H1 (cell line): ENCODE data around the gene ACER1. TPM values are rescaled to one million over a fixed set of nuclear protein-coding genes. Genes with fewer than 3 reads are reported as not detected.

Experiments used
- CTCF ChIA-PET: fragments of 300-600 bp; sonication (Branson Sonifier 250); formaldehyde crosslinking; loops from one replicate; lab custom pipeline; 2021; ENCODE audit not compliant: partially characterized antibody; lab: Charles Lee
- POLR2A ChIA-PET: fragments of 300-600 bp; sonication (Branson Sonifier 250); formaldehyde crosslinking; loops from one replicate; lab custom pipeline; 2021; ENCODE audit warnings: inconsistent platforms; ENCODE audit not compliant: partially characterized antibody; lab: Charles Lee
- DNase-seq, 2 experiments: peaks; one replicate each; pipeline versions ENCODE4 v3.0.0 to v3.0.0-alpha.2; 2010 to 2022; ENCODE audit warnings: low spot score in 2 of 2, low read depth in 1 of 2, mixed read lengths in 1 of 2
- FAIRE-seq: peaks from 2 replicates; lab custom pipeline; 2011; peaks lifted over from hg19 to GRCh38; lab: Jason Lieb, UNC
- H2AFZ ChIP-seq: 2 replicates; pipeline ENCODE4 v1.8.1; 2012; ENCODE audit warnings: low read length, inconsistent platforms
- H2AK5ac ChIP-seq: 2 replicates; pipeline ENCODE4 v1.6.1; 2013; ENCODE audit warnings: low read depth, low read length
- H2BK120ac ChIP-seq: replicated peaks from 2 replicates; pipeline ENCODE3; 2013; ENCODE audit warnings: low read depth, low read length, inconsistent platforms
- H2BK12ac ChIP-seq: 2 replicates; pipeline ENCODE4 v1.6.1; 2013; ENCODE audit warnings: low read depth, low read length
- H2BK15ac ChIP-seq: 2 replicates; pipeline ENCODE4 v1.6.1; 2013; ENCODE audit warnings: low read length
- H2BK20ac ChIP-seq: 2 replicates; pipeline ENCODE4 v1.6.1; 2013; ENCODE audit warnings: low read length
- H2BK5ac ChIP-seq: 2 replicates; pipeline ENCODE4 v1.6.1; 2013; ENCODE audit warnings: low read depth, low read length
- H3K14ac ChIP-seq: 2 replicates; pipeline ENCODE4 v1.6.1; 2013; ENCODE audit warnings: inconsistent platforms; ENCODE audit not compliant: insufficient read length
- H3K18ac ChIP-seq: 2 replicates; pipeline ENCODE4 v1.6.1; 2013; ENCODE audit warnings: low read length; ENCODE audit errors: extremely low read depth
- H3K23ac ChIP-seq: 2 replicates; pipeline ENCODE4 v1.6.1; 2013; ENCODE audit warnings: inconsistent platforms; ENCODE audit not compliant: insufficient read length
- H3K23me2 ChIP-seq: 2 replicates; pipeline ENCODE4 v1.6.1; 2013; ENCODE audit warnings: low read depth, low read length
- H3K27ac ChIP-seq: 2 replicates; pipeline ENCODE4 v1.6.1; 2011; ENCODE audit warnings: low read depth, low read length, inconsistent platforms
- H3K27me3 ChIP-seq, 4 experiments: replicated peaks in 1 of 4; 1 replicate in 1 of 4; 2 replicates in 3 of 4; pipeline versions ENCODE4 v1.6.1 to v1.8.1; 2011 to 2013; ENCODE audit warnings: low read length in 3 of 4, mild to moderate bottlenecking in 3 of 4, inconsistent platforms in 2 of 4, mixed read lengths in 2 of 4, moderate library complexity in 1 of 4; ENCODE audit not compliant: control insufficient read depth in 3 of 4, insufficient read depth in 3 of 4; ENCODE audit errors: extremely low read depth in 1 of 4
- H3K36me3 ChIP-seq, 4 experiments: 2 replicates each; pipeline versions ENCODE4 v1.6.1 to v1.8.1; 2011 to 2013; ENCODE audit warnings: mild to moderate bottlenecking in 4 of 4, low read length in 3 of 4, moderate library complexity in 2 of 4, control low read depth in 1 of 4, inconsistent platforms in 1 of 4; ENCODE audit not compliant: insufficient read depth in 4 of 4, control insufficient read depth in 2 of 4
- H3K4ac ChIP-seq: replicated peaks from 2 replicates; pipeline ENCODE3; 2013; ENCODE audit warnings: low read length, low read depth, mixed read lengths, inconsistent platforms; ENCODE audit not compliant: insufficient read length
- H3K4me1 ChIP-seq, 4 experiments: replicated peaks in 1 of 4; 1 replicate in 1 of 4; 2 replicates in 3 of 4; pipeline versions ENCODE4 v1.6.1 to v1.8.1; 2011 to 2013; ENCODE audit warnings: low read length in 3 of 4, inconsistent platforms in 2 of 4, mixed read lengths in 1 of 4; ENCODE audit not compliant: insufficient read depth in 4 of 4, control insufficient read depth in 3 of 4
- H3K4me2 ChIP-seq, 2 experiments: 2 replicates each; pipeline versions ENCODE4 v1.6.1 to v1.8.1; 2011 to 2013; ENCODE audit warnings: low read depth in 2 of 2, low read length in 2 of 2, control low read depth in 1 of 2, inconsistent platforms in 1 of 2, mild to moderate bottlenecking in 1 of 2; ENCODE audit not compliant: insufficient read depth in 1 of 2
- H3K4me3 ChIP-seq, 4 experiments: fragments of 200-600, 300-600 bp in 1 of 4; sonication (generic), shearing (Covaris generic), sonication (Bioruptor Twin) in 1 of 4; 2 replicates each; pipeline versions ENCODE4 v1.5.1 to v1.8.1; 2011 to 2016; ENCODE audit warnings: low read length in 4 of 4, low read depth in 3 of 4, control low read depth in 2 of 4, inconsistent platforms in 2 of 4, mild to moderate bottlenecking in 2 of 4, mixed read lengths in 1 of 4, moderate library complexity in 1 of 4; ENCODE audit not compliant: insufficient read depth in 2 of 4; ENCODE audit errors: extremely low read depth in 1 of 4
- H3K56ac ChIP-seq: replicated peaks from 2 replicates; pipeline ENCODE3; 2013; ENCODE audit warnings: low read depth, mild to moderate bottlenecking, mixed read lengths, low read length, inconsistent platforms; ENCODE audit not compliant: insufficient read length
- H3K79me1 ChIP-seq: 2 replicates; pipeline ENCODE4 v1.6.1; 2013; ENCODE audit warnings: low read depth, low read length, control low read depth
- H3K79me2 ChIP-seq, 2 experiments: 2 replicates each; pipeline versions ENCODE4 v1.6.1 to v1.8.1; 2012 to 2013; ENCODE audit warnings: low read length in 2 of 2, mild to moderate bottlenecking in 2 of 2, inconsistent platforms in 1 of 2; ENCODE audit not compliant: insufficient read depth in 2 of 2, control insufficient read depth in 1 of 2
- H3K9ac ChIP-seq, 4 experiments: replicated peaks in 1 of 4; 1 replicate in 1 of 4; 2 replicates in 3 of 4; pipeline versions ENCODE4 v1.6.1 to v1.8.1; 2011 to 2013; ENCODE audit warnings: low read depth in 3 of 4, low read length in 3 of 4, control low read depth in 2 of 4, mild to moderate bottlenecking in 2 of 4, moderate library complexity in 2 of 4, inconsistent platforms in 1 of 4; ENCODE audit errors: extremely low read depth in 1 of 4
- H3K9me3 ChIP-seq, 2 experiments: 2 replicates each; pipeline versions ENCODE4 v1.6.1 to v1.8.1; 2012 to 2013; ENCODE audit warnings: mild to moderate bottlenecking in 2 of 2, moderate library complexity in 2 of 2, control low read depth in 1 of 2, inconsistent platforms in 1 of 2, low read depth in 1 of 2, low read length in 1 of 2, mixed read lengths in 1 of 2; ENCODE audit not compliant: insufficient read depth in 2 of 2
- H4K20me1 ChIP-seq, 2 experiments: replicated peaks in 1 of 2; 2 replicates each; pipeline versions ENCODE3 to v1.8.1; 2011 to 2013; ENCODE audit warnings: inconsistent platforms in 2 of 2, low read length in 2 of 2, mild to moderate bottlenecking in 1 of 2; ENCODE audit not compliant: insufficient read depth in 2 of 2, control insufficient read depth in 1 of 2
- H4K5ac ChIP-seq: 2 replicates; pipeline ENCODE4 v1.6.1; 2013; ENCODE audit warnings: low read length, low read depth, mixed read lengths, inconsistent platforms; ENCODE audit not compliant: insufficient read length
- H4K8ac ChIP-seq: 2 replicates; pipeline ENCODE4 v1.8.0; 2013; ENCODE audit warnings: mild to moderate bottlenecking, moderate library complexity, low read length, inconsistent platforms; ENCODE audit not compliant: insufficient read depth; ENCODE audit errors: extremely low read depth
- H4K91ac ChIP-seq: replicated peaks from 2 replicates; pipeline ENCODE3; 2013; ENCODE audit warnings: low read length, mixed read lengths, inconsistent platforms; ENCODE audit not compliant: insufficient read length
- BCL11A ChIP-seq, 2 experiments: IDR thresholded peaks; one replicate each; pipeline ENCODE4 v1.6.1; 2011; ENCODE audit warnings: low read depth in 2 of 2, low read length in 2 of 2, mild to moderate bottlenecking in 2 of 2
- CEBPB ChIP-seq: IDR thresholded peaks from 2 replicates; pipeline ENCODE4 v1.6.1; 2012; ENCODE audit warnings: low read depth, low read length
- CHD2 ChIP-seq: IDR thresholded peaks from 2 replicates; pipeline ENCODE4 v1.6.1; 2012; ENCODE audit warnings: low read length, improper control_type of control experiment
- CREB1 ChIP-seq: IDR thresholded peaks from 2 replicates; pipeline ENCODE4 v1.6.1; 2012; ENCODE audit warnings: inconsistent platforms
- CTBP2 ChIP-seq: IDR thresholded peaks from 2 replicates; pipeline ENCODE4 v1.7.0; 2011; ENCODE audit warnings: borderline replicate concordance, mild to moderate bottlenecking, moderate library complexity, mixed read lengths, low read length; ENCODE audit not compliant: insufficient read depth, insufficient read length
- EGR1 ChIP-seq: IDR thresholded peaks from 2 replicates; pipeline ENCODE4 v1.6.1; 2011; ENCODE audit warnings: low read depth, low read length, borderline replicate concordance
- GABPA ChIP-seq: IDR thresholded peaks from 2 replicates; pipeline ENCODE4 v1.6.1; 2011; ENCODE audit warnings: mild to moderate bottlenecking, low read length, moderate library complexity, borderline replicate concordance; ENCODE audit not compliant: insufficient read depth
- HDAC2 ChIP-seq, 2 experiments: fragments of 300-600 bp in 1 of 2; sonication (generic) in 1 of 2; IDR thresholded peaks; 2 replicates each; pipeline ENCODE4 v1.6.1; 2011 to 2012; ENCODE audit warnings: low read depth in 2 of 2, low read length in 2 of 2, mild to moderate bottlenecking in 2 of 2, moderate library complexity in 2 of 2, borderline replicate concordance in 1 of 2, inconsistent platforms in 1 of 2
- POLR2A ChIP-seq, 2 experiments: IDR thresholded peaks; 1 replicate in 1 of 2; 2 replicates in 1 of 2; pipeline ENCODE4 v1.6.1; 2011; ENCODE audit warnings: low read depth in 2 of 2, low read length in 2 of 2, mild to moderate bottlenecking in 2 of 2; ENCODE audit errors: control extremely low read depth in 1 of 2
- POU5F1 ChIP-seq: IDR thresholded peaks from 2 replicates; pipeline ENCODE4 v1.6.1; 2011; ENCODE audit warnings: low read depth, mild to moderate bottlenecking, low read length, moderate library complexity
- SIRT6 ChIP-seq: IDR thresholded peaks from one replicate; pipeline ENCODE4 v1.7.1; 2012; ENCODE audit warnings: low read length, inconsistent platforms
- YY1 ChIP-seq: IDR thresholded peaks from 2 replicates; pipeline ENCODE4 v1.6.1; 2011; ENCODE audit warnings: low read depth, mild to moderate bottlenecking, low read length
- WGBS, 2 experiments: shearing (Covaris generic) in 1 of 2; methylation state at CpG; one replicate each; pipeline versions ENCODE4 v1.1.6 to v1.1.7; 2013 to 2015; ENCODE audit warnings: low lambda C conversion rate in 2 of 2, mixed read lengths in 2 of 2, inconsistent platforms in 1 of 2, low coverage in 1 of 2, missing lambda C conversion rate in 1 of 2; ENCODE audit not compliant: insufficient replicate concordance in 2 of 2, insufficient coverage in 1 of 2, insufficient read length in 1 of 2; ENCODE audit errors: extremely low coverage in 1 of 2, missing lambda C conversion rate in 1 of 2; 5-methylcytosine and 5-hydroxymethylcytosine counted together
- polyA plus RNA-seq, 7 experiments: library from polyadenylated mRNA; depleted of rRNA in 3 of 7; stranded (reverse) in 5 of 7; unstranded in 2 of 7; fragments of >200 nt in 5 of 7; fragments of 200-250 nt in 2 of 7; gene quantifications; 1 replicate in 5 of 7; 2 replicates in 1 of 7; 4 replicates in 1 of 7; pipeline versions ENCODE4 v1.2.1 to v1.2.3, GENCODE V29; 2011 to 2013; ENCODE audit warnings: missing spikeins in 2 of 7, mixed read lengths in 2 of 7
- total RNA-seq: library from RNA; stranded (reverse); fragmentation: NEBNext Ultra II Directional; extraction: Animal tissue kit (Norgen Biotek cat#: 25700); gene quantifications from 2 replicates; pipeline ENCODE4 v1.2.1, GENCODE V29; 2021
- TF ChIP-seq, protein P1 (sequence below): IDR thresholded peaks from 2 replicates; pipeline ENCODE4 v1.6.1; 2012; ENCODE audit warnings: inconsistent platforms

Gene ACER1
- total and polyA plus RNA-seq, 2 of the 8 experiments (the other 6 are each of a cell fraction or from before 2014, with no cell fraction given), result 0.05 TPM; not detected in 1

DNA sequence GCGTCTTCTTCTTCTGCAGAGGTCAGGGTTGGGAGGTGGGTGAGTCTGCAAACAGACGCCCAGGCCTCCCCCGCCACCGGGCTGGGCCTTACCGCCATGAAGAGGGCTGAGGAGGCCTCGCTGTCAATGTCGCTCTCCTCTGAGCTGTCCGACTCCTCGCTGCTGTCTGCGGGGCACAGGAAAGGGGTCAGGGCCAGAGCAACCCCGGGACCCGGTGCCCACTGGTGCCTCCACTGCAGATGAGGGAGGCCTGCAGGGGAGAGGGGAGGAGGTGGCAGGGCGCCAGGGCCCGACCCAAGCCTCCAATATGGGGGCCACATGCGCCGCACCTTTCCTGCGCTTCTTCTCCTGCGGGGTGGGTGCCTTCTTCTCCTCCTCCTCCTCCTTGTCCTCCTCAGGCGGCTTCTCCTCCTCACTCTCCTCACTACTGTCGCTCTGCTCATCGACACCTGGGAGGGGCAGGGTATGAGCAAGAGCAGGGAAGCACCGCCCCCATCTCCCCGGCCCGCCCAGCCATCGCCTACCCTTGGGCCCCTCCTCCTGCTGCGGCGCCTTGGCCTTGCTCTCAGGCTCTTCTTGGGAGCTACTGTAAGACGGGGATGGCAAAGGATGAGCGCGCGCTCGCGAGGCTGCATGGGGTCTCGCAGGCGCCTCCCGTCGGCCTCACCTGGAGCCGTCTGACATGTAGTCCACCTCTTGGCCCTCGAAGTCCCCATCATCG is 47.8 kb upstream of the ACER1 start:
- H4K5ac ChIP-seq, result no peak overlapping the region
- POLR2A ChIA-PET, result interaction anchor here (0.7 to 0.8 kb wide), 3 partner anchors 20 to 40 kb away, joined by 3 to 4 read pairs (median 3); partner anchors contain the start of gene CLPP
- WGBS, 2 experiments, result 92% methylated on average over 19 of the region's 40 CpGs; no CpG with 5 or more reads in 1 of the 2 experiments
- peaks cover 5 to 11% of the 10 kb centered on the region in 2 experiments; a peak in 2 of 4 replicates for H3K9me3 ChIP-seq
- H4K20me1 ChIP-seq, result peaks cover 2 to 6% of the 10 kb centered on the region in 2 experiments
- H3K27ac ChIP-seq, result no peak overlapping the region
- no peak overlapping the region for H2AK5ac ChIP-seq
- no peak overlapping the region for H3K14ac ChIP-seq
- H4K8ac ChIP-seq, result no peak overlapping the region
- H3K79me1 ChIP-seq, result no peaks in the 10 kb centered on the region
- no peak for DNase-seq
- no peak overlapping the region for H2BK15ac ChIP-seq
- H3K4me2 ChIP-seq, result no peak overlapping the region
- CTCF ChIA-PET, result no interaction called here
- no peaks in the 10 kb centered on the region for H3K79me2 ChIP-seq
- H4K91ac ChIP-seq, result no peak overlapping the region
- peaks cover 0 to under 1% (median 0%) of the 10 kb centered on the region in 4 experiments; a peak in 3 of 7 replicates for H3K4me1 ChIP-seq
- H3K4ac ChIP-seq, result no peak overlapping the region
- H2BK12ac ChIP-seq, result no peak overlapping the region
- H3K9ac ChIP-seq, result no peak overlapping the region
- H2AFZ ChIP-seq, result no peak overlapping the region
- H2BK5ac ChIP-seq, result no peak overlapping the region
- H3K23me2 ChIP-seq, result no peaks in the 10 kb centered on the region
- no peaks in the 10 kb centered on the region for H3K27me3 ChIP-seq
- H3K18ac ChIP-seq, result no peak overlapping the region
- no peak overlapping the region for H3K23ac ChIP-seq
- FAIRE-seq, result no peak
- H2BK120ac ChIP-seq, result no peak overlapping the region
- H3K36me3 ChIP-seq, result peaks cover 20 to 50% (median 40%) of the 10 kb centered on the region in 4 experiments
- H3K56ac ChIP-seq, result no peak overlapping the region
- H3K4me3 ChIP-seq, result no peak overlapping the region
- H2BK20ac ChIP-seq, result no peak overlapping the region
- TF ChIP-seq CHD2 (no peak), POU5F1 (no peak), CTBP2 (no peak), BCL11A (IDR thresholded peaks at IDR 0.05; ENCODE audit: low read depth in 2 of 2, low read length in 2 of 2) (no peak), SIRT6 (no peak), CEBPB (no peak), YY1 (no peak), POLR2A (IDR thresholded peaks at IDR 0.05; ENCODE audit: control extremely low read depth in 1 of 2, low read depth in 2 of 2, low read length in 2 of 2) (no peak), EGR1 (no peak), GABPA (no peak), HDAC2 (IDR thresholded peaks at IDR 0.05; ENCODE audit: borderline replicate concordance in 1 of 2, low read depth in 2 of 2, low read length in 2 of 2) (no peak), CREB1 (no peak)
- TF ChIP-seq, protein P1, sequence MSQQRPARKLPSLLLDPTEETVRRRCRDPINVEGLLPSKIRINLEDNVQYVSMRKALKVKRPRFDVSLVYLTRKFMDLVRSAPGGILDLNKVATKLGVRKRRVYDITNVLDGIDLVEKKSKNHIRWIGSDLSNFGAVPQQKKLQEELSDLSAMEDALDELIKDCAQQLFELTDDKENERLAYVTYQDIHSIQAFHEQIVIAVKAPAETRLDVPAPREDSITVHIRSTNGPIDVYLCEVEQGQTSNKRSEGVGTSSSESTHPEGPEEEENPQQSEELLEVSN, result no peak
